NCI-H82 treated with DMSO at 0.1 percent for 48 hours (cell line): Measurements from ENCODE around the gene PHACTR3.

Experiments
- DNase-seq: peaks from one replicate; lab custom pipeline; 2025; ENCODE audit not compliant: unreplicated experiment; lab: John Stamatoyannopoulos, UW

PHACTR3 gene

DNA sequence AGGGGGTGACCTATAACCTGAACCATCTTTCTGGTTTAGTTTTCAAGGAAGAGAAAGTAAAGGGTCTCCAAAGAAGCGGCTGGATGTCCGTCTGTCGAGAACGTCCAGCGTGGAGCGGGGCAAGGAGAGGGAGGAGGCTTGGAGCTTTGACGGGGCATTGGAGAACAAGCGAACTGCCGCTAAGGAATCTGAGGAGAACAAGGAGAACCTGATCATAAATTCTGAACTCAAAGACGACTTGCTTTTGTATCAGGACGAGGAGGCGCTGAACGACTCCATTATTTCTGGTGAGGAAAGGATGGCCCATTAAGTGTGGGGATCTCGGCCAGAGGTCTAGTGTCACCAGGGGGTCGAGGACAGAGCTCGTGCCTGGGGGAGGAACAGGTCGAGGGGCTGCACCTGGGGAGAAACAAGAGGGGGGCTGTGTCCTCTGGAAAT, 169.9 kb downstream of the PHACTR3 start:
- DNase-seq, result no peak

DNA sequence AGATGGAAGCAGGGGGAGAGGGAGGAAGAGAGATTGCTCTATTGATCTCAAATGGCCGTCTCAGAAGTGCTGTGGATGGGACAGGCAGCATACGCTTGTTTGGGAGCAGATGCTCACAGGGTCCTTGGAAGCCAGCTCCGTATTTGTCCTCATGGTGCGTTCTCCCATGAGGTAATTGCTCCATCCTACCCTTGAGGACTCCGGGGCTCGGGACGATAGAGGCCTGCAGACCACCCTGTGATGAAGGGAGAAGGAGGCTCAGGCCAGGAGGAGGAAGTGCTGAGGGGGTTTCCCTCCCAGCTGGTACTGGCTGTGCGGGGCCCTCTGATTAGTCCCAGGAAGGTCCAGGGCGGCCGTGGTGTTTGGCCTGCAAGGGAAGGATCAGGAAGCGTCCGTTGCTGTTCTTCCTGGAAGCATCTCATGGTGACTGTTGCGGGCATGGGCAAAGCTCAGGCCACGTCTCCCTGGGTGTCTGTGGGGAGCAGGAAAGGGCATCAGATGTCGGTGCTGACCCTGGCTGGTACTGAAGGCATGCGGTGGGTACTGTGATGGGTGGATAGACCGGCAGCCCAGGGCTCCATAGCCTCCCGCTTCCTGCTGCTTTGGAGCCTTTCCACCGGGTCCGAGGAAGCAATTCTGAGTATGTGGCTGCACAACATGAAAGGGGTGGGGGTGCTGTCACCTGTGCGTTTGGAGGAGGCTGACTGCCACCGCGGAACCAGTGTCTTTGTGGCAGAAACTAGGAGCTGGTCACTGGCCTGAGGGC, 170.8 kb downstream of the PHACTR3 start:
- DNase-seq, result no peak

DNA sequence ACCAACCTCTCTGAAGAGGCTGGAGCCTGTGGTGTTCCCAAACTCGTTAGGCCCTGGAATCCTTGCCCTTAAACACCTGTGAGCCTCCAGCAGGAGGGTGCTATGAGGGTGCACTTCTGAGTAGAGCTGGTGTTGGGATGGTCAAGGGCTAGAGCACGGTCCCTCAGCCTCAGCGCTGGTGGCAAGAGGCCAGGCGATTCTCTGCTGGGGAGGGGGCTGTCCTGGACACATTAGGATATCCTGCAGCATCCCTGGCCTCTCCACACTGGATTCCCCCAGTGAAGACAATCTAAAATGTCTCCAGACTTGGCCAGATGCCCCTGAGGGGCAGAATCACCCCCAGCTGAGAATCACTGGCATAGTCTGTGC, 171.3 kb downstream of the PHACTR3 start:
- no peak for DNase-seq

DNA sequence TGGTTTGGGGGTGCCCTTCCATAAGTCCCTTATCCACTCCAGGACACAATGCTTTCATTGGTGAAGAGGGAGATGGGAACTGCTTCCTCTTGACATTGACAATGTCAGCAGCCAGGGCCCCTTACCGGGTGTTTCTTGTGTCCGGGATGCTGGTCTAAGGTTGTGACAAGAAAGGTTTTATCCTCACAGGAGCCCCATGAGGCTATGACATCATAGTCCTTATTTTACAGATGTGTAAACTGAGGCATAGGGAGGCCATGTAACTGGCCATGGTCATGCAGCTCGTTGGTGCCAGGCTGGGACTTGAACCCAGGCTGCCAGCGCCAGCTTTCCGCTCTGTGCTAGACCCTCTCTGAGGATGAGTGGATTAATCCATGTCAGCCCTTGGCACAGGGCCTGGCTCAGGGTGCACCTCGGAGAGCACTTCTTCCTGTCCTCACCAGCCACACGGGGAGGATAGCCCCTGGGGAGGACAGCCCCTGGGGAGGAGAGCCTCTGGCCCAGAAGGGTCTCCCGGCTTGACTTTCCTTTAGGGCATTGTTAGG, 171.8 kb downstream of the PHACTR3 start:
- no peak for DNase-seq

DNA sequence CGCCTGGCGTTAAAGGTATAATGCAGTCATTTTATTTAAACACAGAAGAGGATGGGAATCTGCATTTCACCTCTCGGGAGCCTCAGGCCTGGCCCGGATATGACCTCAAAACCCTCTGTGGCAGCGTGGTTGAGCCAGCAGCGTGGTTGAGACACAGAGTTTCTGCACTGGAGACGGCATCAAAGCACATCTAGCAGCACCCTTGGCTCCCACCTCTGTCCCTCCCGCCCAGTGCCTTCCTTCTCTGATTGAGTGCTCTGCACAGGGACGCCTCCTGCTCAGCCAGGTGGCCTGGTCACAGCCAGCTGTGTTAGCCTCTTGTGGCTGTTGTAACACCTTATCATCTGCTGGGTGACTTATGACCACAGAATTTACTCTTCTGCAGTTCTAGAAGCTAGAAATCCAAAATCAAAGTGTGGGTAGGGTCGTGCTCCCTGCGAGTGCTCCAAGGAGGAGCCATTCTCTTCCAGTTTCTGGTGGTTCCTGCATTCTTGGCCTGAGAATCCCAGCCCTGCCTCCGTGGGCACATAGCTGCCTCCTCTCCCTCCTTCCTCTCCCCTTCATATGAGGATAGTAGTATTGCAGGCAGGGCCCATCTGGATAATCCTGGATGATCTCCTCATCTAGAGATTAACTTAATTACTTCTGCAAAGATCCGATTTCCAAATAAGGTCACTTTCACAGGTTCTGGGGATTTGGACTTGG, 172.4 kb downstream of the PHACTR3 start:
- peak; percentile 91 for DNase-seq

DNA sequence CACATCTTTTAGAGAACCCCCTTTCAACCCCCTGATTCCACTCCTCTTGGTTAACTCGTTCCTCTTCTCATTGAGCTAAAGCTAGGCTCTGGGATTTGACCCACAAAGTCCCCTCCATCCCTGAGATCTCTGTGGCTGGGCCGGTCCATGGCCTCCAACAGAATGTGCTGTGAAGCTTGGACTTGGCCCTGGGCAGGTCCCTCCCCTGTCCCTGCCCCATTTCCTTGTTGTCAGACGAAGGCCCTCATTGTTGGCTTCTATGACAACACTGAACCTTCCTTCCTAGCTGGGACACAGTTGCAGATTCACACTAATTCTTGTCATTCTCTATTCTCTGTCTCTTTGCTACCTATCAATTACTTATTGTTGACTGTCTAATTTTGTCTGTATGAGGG, 173.0 kb downstream of the PHACTR3 start:
- DNase-seq, result no peak

DNA sequence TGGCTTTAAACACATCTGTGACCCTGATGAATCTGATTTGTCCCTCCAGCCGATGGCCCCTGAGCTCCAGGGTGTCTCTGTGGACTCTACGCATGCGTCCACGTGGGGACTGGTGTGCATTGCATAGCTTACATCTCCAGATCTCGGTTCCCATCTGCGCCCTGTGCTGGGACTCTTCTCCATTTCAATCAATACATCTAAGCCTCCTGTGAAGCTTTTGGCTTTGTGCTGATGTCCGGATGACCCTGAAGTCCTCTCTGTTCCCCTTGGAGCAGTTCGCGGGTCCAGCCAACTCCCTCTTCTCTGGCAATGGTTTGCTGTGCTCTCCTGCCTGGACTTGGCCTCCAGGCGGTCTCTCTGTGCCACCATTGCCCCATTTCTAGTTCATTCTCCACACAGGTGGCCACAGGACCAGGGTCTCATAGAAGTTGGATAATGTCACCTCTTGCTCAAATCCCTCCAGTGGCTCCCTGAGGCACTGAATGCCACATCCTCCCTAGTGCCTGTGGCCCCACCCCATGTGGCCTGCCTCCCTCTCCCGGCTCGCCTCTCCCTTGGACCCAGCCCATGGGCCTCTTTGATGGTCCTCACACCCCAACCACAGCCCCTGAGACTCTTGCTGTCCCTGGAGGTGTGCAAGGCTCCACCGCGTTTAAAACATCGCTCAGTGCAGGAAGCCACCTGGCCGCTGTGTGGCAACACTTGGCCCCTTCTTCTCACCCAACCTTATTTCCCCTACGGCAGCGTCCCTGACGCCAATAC, 173.7 kb downstream of the PHACTR3 start:
- no peak for DNase-seq

DNA sequence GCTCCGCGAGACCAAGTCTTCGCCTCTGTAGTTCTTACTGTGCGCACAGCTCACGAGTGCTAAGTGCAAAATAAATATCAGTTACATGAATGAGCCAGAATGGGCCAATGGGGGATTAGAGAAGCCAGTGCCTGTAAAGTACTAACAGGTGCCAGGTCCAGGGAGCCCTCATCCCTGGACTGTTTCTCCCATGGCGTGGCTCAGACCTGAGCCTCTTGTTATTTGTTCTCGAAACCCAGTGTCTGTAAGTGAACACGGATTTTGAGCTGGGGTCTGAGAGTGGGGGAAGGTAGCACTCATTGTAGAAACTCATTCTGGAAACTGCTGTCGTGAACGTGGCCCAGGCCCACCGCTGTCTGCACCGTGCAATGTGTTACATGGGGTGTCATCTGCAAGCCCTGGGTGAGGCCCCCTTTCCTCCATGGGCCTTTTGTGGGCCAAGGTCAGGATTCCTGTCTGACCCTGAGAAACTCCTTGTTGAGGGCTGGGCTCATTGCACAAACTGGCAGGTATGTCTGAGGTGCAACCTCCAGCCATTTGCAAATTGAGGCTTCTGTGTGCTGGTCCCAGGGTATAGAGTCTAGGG, 174.4 kb downstream of the PHACTR3 start:
- DNase-seq, result no peak

DNA sequence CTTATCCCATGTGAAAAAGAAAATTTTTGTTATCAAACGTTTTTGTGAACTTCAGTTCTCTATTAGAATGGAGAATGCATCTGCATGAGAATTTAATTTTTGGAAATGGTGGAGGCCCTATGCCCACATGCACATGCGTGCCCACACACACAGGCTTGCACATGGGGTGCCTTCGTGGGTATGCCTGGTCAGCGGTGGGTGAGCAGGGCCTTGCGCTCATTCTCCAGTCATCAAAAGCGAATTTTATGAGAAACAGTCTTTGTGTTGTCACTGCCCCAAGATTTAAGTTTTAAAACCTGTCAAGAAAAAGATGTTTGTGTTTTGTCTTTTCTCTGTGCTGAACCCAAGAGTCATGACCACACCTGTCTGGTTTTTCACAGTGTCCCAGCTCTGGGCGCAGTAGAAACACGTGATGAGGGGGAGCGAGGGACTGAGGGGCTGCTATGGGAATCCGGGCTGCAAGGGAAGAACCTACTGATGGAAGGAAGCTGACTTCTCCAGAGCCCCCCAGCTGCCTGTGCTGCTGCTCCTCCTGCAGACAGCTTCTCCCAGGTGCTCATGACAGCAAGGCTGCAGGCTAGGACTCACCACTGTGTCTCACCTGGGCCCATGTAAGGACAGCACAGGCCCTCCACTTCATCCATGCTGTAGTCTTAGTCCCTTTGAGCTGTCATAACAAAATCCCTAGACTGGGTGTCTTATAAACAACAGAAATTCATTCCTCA, 175.5 kb downstream of the PHACTR3 start:
- no peak for DNase-seq

DNA sequence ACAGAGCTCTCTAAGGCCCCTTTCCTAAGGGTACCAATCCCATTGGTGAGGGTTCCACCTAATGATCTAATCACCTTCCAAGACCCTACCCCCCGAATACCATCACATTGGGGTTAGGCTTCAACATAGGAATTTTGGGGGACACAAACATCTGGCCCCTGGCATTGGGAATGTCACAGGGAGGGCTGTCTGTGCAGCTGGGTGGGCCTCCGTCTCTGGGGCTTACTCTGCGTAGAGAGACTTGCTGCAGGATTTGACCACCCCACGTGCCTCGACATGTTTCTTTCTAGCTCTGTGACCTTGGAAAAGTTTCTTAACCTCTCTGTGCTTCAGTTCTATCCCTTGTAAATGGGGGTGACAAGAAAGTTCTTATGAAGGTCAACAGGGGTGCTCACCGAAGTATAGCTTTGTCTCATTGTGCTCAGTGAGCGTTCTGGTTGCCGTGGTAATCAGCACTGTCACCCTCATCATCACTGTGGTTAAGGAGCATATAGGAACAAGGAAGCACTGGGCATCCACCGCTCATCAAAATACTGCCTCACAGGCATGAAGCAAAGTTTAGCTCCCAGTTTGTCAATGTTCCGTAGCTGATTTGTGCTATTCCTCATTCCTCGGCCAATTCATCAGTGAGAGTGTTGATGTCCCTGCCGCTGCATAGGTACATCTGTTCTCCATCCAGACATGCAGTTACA, 176.3 kb downstream of the PHACTR3 start:
- no peak for DNase-seq

DNA sequence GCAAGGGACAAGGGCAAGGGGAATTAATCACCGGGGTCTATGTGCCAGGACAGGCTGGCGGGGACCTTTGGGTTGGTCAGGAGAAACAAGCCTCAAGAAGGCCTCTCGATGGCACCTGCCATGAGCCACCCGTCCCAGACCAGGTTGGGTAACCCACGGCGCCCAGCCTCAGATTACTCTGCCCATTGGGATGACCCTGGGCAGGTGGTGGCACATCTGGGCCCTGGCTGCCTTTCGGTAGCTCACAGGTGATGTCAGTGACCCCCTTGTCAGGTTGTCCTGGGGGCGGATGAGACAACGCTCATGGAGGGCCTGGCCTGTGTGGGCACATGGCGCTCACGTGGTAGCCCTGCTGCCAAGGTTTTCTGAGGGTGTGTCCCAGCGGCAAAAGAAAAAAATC, 176.9 kb downstream of the PHACTR3 start:
- no peak for DNase-seq

DNA sequence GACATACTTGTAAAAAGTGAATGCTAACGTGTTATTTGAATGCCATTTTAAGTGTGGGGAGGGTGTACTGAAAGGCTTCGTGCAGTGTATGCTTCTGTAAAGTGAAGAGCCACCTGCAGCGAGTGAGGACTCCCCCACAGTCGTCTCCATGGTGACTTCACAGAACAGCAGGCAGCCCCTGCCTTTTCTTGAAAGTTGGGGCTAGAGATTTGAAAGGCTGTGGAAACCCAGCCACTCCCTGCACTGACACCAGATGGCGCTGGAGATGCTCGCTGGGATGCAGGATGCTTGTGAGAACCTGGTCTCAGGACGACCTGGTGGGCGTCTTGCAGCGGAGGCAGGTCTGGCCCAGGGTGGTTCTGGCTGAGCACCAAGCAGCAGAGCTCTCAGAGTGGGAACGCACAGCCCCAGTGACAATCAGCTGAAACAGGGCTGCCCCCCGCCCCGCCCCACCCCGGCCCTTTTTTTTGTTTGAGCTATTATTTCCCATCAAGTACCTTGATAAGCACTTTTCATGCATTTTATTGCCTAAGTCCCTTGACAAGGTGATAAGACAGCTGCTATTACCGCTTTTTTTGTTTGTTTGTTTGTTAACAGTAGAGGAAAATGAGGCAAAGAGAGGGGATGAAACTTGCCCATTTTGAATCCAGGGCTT, 178.8 kb downstream of the PHACTR3 start:
- peak; percentile 4 for DNase-seq

DNA sequence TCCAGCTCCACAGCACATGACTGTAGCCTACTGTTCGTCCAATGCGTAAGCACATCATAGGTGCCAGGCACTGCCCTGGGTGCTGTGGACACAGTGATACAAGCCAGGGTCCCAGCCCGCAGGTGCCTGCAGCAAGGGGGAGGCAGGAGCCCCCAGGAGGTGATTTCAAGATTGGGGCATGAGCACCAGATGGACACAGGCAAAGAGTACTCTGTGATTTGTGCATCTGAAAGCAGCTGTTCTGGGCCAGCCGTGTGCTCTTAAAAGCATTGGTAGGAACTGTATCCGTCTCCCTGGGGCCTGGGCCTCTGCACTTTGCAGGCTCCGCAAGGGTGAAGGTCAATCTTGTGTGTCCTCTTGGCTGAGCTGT, 179.3 kb downstream of the PHACTR3 start:
- DNase-seq, result no peak

DNA sequence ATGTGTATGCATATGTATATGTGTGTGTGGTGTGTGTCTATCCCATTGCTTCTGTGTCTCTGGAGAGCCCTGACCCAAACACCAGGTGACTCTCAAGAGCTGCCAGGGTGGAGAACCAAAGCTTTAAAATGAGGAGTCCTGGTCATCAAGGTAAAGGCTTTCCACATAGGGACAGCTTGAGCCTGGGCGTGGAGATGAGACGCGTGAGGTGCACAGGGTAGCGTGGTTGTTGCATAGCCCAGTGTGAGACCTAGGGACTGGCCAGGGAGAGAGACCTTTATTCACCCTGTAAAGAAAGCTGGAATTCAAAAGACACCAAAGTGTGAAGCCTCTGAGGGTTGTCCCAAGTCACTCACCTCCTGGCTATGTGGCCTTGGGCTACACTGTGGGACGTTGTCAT, 180.0 kb downstream of the PHACTR3 start:
- DNase-seq, result no peak

DNA sequence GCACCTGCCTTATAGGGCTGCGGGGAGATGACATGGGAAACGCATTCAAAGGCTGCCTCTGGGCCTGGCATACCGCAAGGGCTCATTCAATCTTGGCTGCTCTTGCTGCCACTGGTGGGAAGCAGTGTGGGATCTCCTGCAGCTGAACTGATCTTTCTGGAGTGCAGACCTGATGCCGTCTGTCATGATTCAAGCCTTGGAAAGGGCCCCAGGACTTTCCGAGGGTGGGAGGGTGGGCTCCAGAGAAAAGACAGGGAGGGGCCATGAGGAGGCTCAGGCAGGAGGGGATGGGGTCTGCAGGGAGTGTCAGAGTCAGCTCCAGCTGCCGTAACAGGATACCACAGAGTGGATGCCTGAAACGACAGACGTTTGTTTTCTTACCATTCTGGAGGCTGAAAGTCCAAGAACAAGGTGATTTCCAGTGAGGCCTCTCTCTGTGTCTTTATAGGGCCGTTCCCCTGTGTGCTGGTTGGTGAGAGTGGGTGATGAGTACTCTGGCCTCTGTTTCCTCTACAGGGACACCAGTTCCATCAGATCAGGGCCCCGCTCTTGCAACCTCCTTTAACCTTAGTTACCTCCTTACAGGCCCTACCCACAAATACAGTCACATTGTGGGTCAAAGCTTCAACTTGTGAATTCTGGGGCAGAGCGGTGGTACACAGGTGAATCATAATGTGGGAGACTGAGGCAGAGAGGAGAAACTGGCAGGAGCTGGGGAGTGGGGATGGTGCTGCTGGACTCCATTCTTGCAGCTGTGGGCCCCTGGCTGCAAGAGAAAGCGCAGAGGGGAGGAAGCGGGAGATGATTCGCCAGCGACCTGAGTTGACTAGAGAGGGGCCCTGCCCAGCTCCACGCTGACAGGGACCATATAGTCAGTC, 180.7 kb downstream of the PHACTR3 start:
- no peak for DNase-seq

DNA sequence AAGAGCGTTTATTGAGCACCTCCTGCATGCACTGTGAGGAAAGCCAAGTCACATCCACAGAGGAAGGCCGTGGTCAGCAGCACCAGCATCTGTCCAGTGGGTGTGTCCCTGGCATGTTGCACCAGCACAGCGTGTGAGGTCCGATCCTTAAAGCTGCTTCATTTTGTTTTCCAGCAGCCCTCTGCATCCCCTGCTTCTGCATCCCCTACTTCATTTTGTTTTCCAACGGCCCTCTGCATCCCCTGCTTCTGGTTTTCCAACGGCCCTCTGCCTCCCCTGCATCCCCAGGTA, 181.3 kb downstream of the PHACTR3 start:
- DNase-seq, result no peak

DNA sequence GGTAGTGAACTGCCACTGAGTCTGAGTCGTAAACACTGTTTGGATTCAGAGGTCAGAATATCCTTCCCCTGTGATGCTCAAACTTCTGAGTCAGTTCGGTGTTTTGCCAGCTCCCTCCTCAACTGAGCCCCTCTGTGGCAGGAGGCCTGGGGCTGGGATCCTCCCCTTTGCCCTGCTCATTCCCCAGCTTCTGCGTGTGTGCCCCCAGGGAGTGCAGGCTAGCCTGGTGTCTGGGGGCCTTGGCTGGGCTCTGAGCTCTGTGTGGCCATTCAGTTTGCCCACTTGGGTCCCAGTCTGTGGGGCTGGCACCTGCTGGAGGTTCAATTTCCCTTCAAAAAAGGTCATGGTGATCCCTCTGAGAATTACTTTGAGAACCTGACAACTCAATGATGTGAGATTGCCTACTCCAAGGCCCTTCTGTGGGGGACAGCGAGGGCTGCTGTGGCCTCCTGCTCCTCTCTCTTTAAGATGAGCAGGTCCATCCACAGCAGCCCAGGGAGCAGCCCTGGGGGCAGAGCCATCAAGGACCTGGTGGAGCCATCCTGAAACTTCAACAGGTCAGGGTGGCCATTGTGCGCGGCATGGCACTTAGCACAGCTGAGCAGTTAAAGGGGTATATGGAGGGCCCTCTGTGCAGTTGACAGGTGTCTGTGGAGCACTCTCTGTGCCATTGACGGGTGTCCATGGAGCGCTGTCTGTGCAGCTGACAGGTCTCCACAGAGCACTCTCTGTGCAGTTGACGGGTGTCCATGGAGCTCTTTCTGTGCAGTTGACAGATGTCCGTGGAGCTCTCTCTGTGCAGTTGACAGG, 181.9 kb downstream of the PHACTR3 start:
- DNase-seq, result no peak
